Smooth muscle cell (in vitro differentiated cells): Measurements from ENCODE around the gene NRG2. TPM values are rescaled to one million over a fixed set of nuclear protein-coding genes. Genes with fewer than 3 reads are reported as not detected.

ENCODE experiments used
- DNase-seq: peaks from one replicate; lab custom pipeline; 2025; ENCODE audit not compliant: unreplicated experiment; lab: John Stamatoyannopoulos, UW
- H2AFZ ChIP-seq: fragments of 200-600 bp; sonication (generic); 2 replicates; pipeline ENCODE4 v1.6.0; 2016; ENCODE audit warnings: antibody characterized with exemption, low read depth, mild to moderate bottlenecking
- H3F3A ChIP-seq: fragments of 200-600 bp; sonication (generic); 2 replicates; pipeline ENCODE4 v1.6.0; 2017; ENCODE audit warnings: antibody characterized with exemption, low read depth
- H3K27ac ChIP-seq: fragments of 200-600 bp; sonication (generic); 2 replicates; pipeline ENCODE4 v1.5.1; 2016; ENCODE audit warnings: low read depth, mild to moderate bottlenecking
- H3K27me3 ChIP-seq: fragments of 200-600 bp; sonication (generic); 2 replicates; pipeline ENCODE4 v1.6.1; 2016; ENCODE audit warnings: low read depth, mild to moderate bottlenecking
- H3K36me3 ChIP-seq: fragments of 200-600 bp; sonication (generic); 2 replicates; pipeline ENCODE4 v1.5.1; 2016; ENCODE audit warnings: low read depth
- H3K4me1 ChIP-seq: fragments of 200-600 bp; sonication (generic); 2 replicates; pipeline ENCODE4 v1.5.1; 2016; ENCODE audit warnings: low read depth
- H3K4me2 ChIP-seq: fragments of 200-600 bp; sonication (generic); 2 replicates; pipeline ENCODE4 v1.6.0; 2016; ENCODE audit warnings: mild to moderate bottlenecking
- H3K4me3 ChIP-seq: fragments of 200-600 bp; sonication (generic); 2 replicates; pipeline ENCODE4 v1.5.1; 2016; ENCODE audit warnings: mild to moderate bottlenecking
- H3K79me2 ChIP-seq: fragments of 200-600 bp; sonication (generic); 2 replicates; pipeline ENCODE4 v1.6.0; 2016; ENCODE audit warnings: low read depth, mild to moderate bottlenecking
- H3K9ac ChIP-seq: fragments of 200-600 bp; sonication (generic); 2 replicates; pipeline ENCODE4 v1.6.0; 2016; ENCODE audit warnings: low read depth
- H3K9me3 ChIP-seq: fragments of 200-600 bp; sonication (generic); replicated peaks from 2 replicates; pipeline ENCODE4 v1.5.1; 2016; ENCODE audit warnings: low read depth
- H4K20me1 ChIP-seq: fragments of 200-600 bp; sonication (generic); 2 replicates; pipeline ENCODE4 v1.6.0; 2016; ENCODE audit warnings: low read depth
- WGBS: methylation state at CpG from one replicate; pipeline ENCODE4 v1.1.7; 2016; ENCODE audit warnings: low lambda C conversion rate; 5-methylcytosine and 5-hydroxymethylcytosine counted together
- polyA plus RNA-seq: library from polyadenylated mRNA; unstranded; fragments of >200 nt; fragmentation: Nextera tagmentation; extraction: Ambion mirVana; gene quantifications from 2 replicates; pipeline ENCODE4 v1.2.1, GENCODE V29; 2016
- total RNA-seq: library from RNA; depleted of rRNA; stranded (reverse); fragments of >200 nt; gene quantifications from 2 replicates; pipeline ENCODE4 v1.2.3, GENCODE V29; 2014
- TF ChIP-seq, protein P1 (sequence below): fragments of 200-600 bp; sonication (generic); IDR thresholded peaks from 2 replicates; pipeline ENCODE4 v1.5.1; 2017; ENCODE audit warnings: borderline replicate concordance, mild to moderate bottlenecking, antibody characterized with exemption; ENCODE audit not compliant: insufficient read depth, poor library complexity, severe bottlenecking

The NRG2 gene
- total and polyA plus RNA-seq, 2 experiments from 2014 or later, result 0.09 to 0.25 TPM

DNA sequence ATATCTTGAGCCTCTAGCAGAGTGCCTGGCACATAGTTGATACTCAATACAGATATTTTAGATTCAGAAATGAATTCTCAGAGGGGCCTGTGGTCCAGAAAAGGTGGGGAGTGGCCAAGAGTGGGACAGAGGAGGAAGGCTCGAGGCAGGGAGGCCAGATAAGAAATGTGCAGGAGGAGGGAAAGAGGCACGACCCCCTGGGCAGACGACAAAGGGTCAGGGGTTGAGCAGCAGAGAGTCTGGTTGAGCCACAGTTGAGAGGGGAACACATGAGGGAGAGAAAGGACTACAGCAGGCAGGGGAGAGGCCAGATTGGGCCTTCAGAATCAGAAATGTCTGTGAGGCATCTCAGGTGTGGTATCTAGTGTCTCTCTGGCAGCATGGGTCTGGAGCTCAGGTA lies 158.4 kb downstream of the NRG2 start:
- Histone ChIP-seq H3K79me2 (no peaks in the 10 kb centered on the region), H3K36me3 (no peaks in the 10 kb centered on the region), H3K9me3 (no peaks in the 10 kb centered on the region), H3K27me3 (no peaks in the 10 kb centered on the region), H3K4me3 (no peak overlapping the region), H4K20me1 (no peaks in the 10 kb centered on the region), H3K4me1 (no peaks in the 10 kb centered on the region), H3K9ac (no peak overlapping the region), H3K27ac (no peak overlapping the region), H2AFZ (no peak overlapping the region), H3K4me2 (no peak overlapping the region), H3F3A (no peaks in the 10 kb centered on the region)
- no peak for DNase-seq
- WGBS, result 71% methylated on average over 3 of the region's 3 CpGs
- TF ChIP-seq, protein P1, sequence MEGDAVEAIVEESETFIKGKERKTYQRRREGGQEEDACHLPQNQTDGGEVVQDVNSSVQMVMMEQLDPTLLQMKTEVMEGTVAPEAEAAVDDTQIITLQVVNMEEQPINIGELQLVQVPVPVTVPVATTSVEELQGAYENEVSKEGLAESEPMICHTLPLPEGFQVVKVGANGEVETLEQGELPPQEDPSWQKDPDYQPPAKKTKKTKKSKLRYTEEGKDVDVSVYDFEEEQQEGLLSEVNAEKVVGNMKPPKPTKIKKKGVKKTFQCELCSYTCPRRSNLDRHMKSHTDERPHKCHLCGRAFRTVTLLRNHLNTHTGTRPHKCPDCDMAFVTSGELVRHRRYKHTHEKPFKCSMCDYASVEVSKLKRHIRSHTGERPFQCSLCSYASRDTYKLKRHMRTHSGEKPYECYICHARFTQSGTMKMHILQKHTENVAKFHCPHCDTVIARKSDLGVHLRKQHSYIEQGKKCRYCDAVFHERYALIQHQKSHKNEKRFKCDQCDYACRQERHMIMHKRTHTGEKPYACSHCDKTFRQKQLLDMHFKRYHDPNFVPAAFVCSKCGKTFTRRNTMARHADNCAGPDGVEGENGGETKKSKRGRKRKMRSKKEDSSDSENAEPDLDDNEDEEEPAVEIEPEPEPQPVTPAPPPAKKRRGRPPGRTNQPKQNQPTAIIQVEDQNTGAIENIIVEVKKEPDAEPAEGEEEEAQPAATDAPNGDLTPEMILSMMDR, result no peak

- Histone ChIP-seq H4K20me1 (no peaks in the 10 kb centered on the region), H3K9ac (no peak overlapping the region), H3K27ac (no peak overlapping the region), H3K4me2 (no peak overlapping the region), H3K79me2 (no peaks in the 10 kb centered on the region), H3K4me3 (no peak overlapping the region), H3K4me1 (no peaks in the 10 kb centered on the region), H3K36me3 (no peaks in the 10 kb centered on the region), H3K9me3 (no peaks in the 10 kb centered on the region), H2AFZ (no peak overlapping the region), H3K27me3 (no peaks in the 10 kb centered on the region), H3F3A (no peaks in the 10 kb centered on the region)
- WGBS, result 94% methylated on average over 3 of the region's 3 CpGs
- TF ChIP-seq, protein P1, result no peak
- no peak for DNase-seq
These were observed 159.0 kb downstream of the NRG2 start for GRCh38 chr5:139884144-139884543.

GRCh38 chr5:139882961-139883539 lies 160.0 kb downstream of the NRG2 start:
- no peaks in the 10 kb centered on the region for H4K20me1 ChIP-seq
- H3K4me1 ChIP-seq, result no peaks in the 10 kb centered on the region
- no peak overlapping the region for H3K4me3 ChIP-seq
- no peak overlapping the region for H3K9ac ChIP-seq
- no peak overlapping the region for H3K4me2 ChIP-seq
- DNase-seq, result no peak
- no peaks in the 10 kb centered on the region for H3K79me2 ChIP-seq
- no peaks in the 10 kb centered on the region for H3K36me3 ChIP-seq
- no peaks in the 10 kb centered on the region for H3K9me3 ChIP-seq
- H2AFZ ChIP-seq, result no peak overlapping the region
- H3K27ac ChIP-seq, result no peak overlapping the region
- 74% methylated on average over 9 of the region's 10 CpGs for WGBS
- H3K27me3 ChIP-seq, result no peaks in the 10 kb centered on the region
- TF ChIP-seq, protein P1, result no peak
- no peaks in the 10 kb centered on the region for H3F3A ChIP-seq

DNA sequence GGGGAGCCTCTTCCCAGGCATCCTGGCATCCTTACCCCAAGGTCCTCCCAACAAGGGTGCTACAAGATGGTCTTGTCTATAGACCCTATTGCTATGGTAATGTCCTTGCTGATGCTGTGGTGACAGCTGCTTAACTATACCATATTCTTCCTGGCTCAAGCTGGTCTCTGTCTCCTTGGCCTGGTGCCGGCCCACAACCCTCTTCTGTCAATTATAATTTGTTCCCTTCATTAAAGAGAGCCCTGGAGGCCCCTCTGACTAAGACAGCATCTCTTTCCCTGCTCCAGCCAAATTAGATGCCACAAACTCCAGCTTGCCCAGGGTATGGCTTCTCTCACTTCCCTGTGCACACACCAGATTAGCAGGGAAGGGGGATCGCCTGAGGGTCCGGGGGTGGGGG lies 160.8 kb downstream of the NRG2 start:
- Histone ChIP-seq H3K27me3 (no peaks in the 10 kb centered on the region), H3K27ac (no peak overlapping the region), H3K4me3 (no peak overlapping the region), H3K9me3 (no peaks in the 10 kb centered on the region), H3K4me1 (no peaks in the 10 kb centered on the region), H4K20me1 (no peaks in the 10 kb centered on the region), H3K9ac (no peak overlapping the region), H2AFZ (no peak overlapping the region), H3K79me2 (no peaks in the 10 kb centered on the region), H3F3A (no peaks in the 10 kb centered on the region), H3K36me3 (no peaks in the 10 kb centered on the region), H3K4me2 (no peak overlapping the region)
- 80% methylated on average over 3 of the region's 3 CpGs for WGBS
- TF ChIP-seq, protein P1, result no peak
- no peak for DNase-seq
